NCI-H2107 (cell line): ENCODE data around the gene PPFIA4.

Experiments
- DNase-seq: peaks from one replicate; lab custom pipeline; 2025; lab: John Stamatoyannopoulos, UW

The PPFIA4 gene

GRCh38 chr1:203126866-203127665 lies 100.8 kb downstream of the PPFIA4 start:
- DNase-seq: no peak

- DNase-seq: peak; percentile 59
Observed at GRCh38 chr1:203127666-203128430, 101.6 kb downstream of the PPFIA4 start, which contains the start of gene ADORA1. TSS of gene ADORA1 (plus strand) at chr1:203127726. CDS start at chr1:203128842, 1,116 bp downstream.

- DNase-seq: no peak
Observed at GRCh38 chr1:203128431-203128715, 102.1 kb downstream of the PPFIA4 start.
